GM12878 (cell line): Measurements from ENCODE around the gene ITPR2.

Source experiments
- ASH2L ChIP-seq: fragments of 300-600, 200-600 bp; sonication (generic); IDR thresholded peaks from 2 replicates; pipeline ENCODE4 v1.6.1; 2017; ENCODE audit warnings: low read depth, mild to moderate bottlenecking, borderline replicate concordance
- CREM ChIP-seq: IDR thresholded peaks from 2 replicates; pipeline ENCODE4 v1.6.1; 2014; ENCODE audit warnings: antibody characterized with exemption, low read depth
- CTCF ChIP-seq, 3 experiments: IDR thresholded peaks in 2 of 3; conservative IDR thresholded peaks in 1 of 3; 2 replicates each; pipeline ENCODE4 v1.5.1; 2011; ENCODE audit warnings: low read depth in 3 of 3, low read length in 3 of 3, mild to moderate bottlenecking in 3 of 3, control low read depth in 2 of 3, moderate library complexity in 2 of 3, inconsistent platforms in 1 of 3, mixed read lengths in 1 of 3; ENCODE audit not compliant: control insufficient read depth in 2 of 3, insufficient read depth in 1 of 3; ENCODE audit errors: extremely low read depth in 1 of 3
- E2F4 ChIP-seq: IDR thresholded peaks from 2 replicates; pipeline ENCODE4 v1.6.1; 2012; ENCODE audit warnings: low read depth, low read length, improper control_type of control experiment
- EZH2 ChIP-seq: IDR thresholded peaks from 2 replicates; pipeline ENCODE4 v1.6.1; 2012; ENCODE audit warnings: low read depth, mild to moderate bottlenecking, control low read depth, inconsistent platforms, low read length, borderline replicate concordance; ENCODE audit not compliant: control insufficient read depth
- GABPA ChIP-seq: IDR thresholded peaks from 2 replicates; pipeline ENCODE4 v1.6.1; 2014; ENCODE audit warnings: antibody characterized with exemption, low read depth, mild to moderate bottlenecking, inconsistent platforms
- MYC ChIP-seq: IDR thresholded peaks from 2 replicates; pipeline ENCODE4 v1.6.1; 2011; ENCODE audit warnings: mild to moderate bottlenecking, low read length, moderate library complexity, inconsistent platforms; ENCODE audit not compliant: insufficient read depth, insufficient replicate concordance, insufficient read length, severe bottlenecking
- SP1 ChIP-seq: IDR thresholded peaks from one replicate; pipeline ENCODE4 v1.6.1; 2011; ENCODE audit warnings: low read depth, low read length

DNA sequence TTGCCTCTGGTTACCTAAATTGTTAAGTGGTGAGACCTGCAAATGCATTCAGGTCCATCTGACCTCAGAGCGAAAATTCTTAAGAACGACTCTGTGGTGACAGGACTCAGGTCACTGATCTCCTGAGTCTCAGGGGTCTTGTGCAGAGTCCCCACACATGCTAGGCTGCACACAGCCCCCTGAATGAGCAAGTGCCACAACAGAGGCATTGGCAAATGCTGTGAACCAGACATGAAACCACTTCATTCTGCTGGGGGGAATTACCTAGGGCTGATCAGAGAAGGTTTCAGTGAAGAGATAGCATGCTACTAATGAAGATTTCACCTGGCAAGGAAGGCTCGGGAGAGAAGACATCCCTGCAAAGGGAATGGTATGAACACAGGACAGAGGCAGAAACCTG lies 281.6 kb downstream of the ITPR2 start:
- TF ChIP-seq CREM = no peak
- no peak for TF ChIP-seq GABPA
- no peak for TF ChIP-seq MYC
- no peak for TF ChIP-seq EZH2
- TF ChIP-seq SP1 = no peak
- no peak for TF ChIP-seq ASH2L
- TF ChIP-seq CTCF (IDR thresholded peaks at IDR 0.05 in 2 of 3, conservative IDR thresholded peaks at IDR 0.05 in 1 of 3; ENCODE audit: control insufficient read depth in 2 of 3, extremely low read depth in 1 of 3, insufficient read depth in 1 of 3, low read depth in 3 of 3, low read length in 3 of 3) = no peak
- TF ChIP-seq E2F4 = no peak
